Activated CD4-positive, CD25-positive, alpha-beta regulatory T cell (primary cell): ENCODE data around the gene CCDC142.

ENCODE experiments used
- DNase-seq, 4 experiments: peaks; one replicate each; lab custom pipeline; 2025; lab: John Stamatoyannopoulos, UW

CCDC142 gene

GRCh38 chr2:74514368-74515270 is 31.8 kb upstream of the CCDC142 start, which contains the start of gene TLX2:
TLX2 (plus strand) TSS chr2:74514450; CDS start chr2:74514807, 357 bp downstream.
- DNase-seq, result no peak

GRCh38 chr2:74513605-74514367 is 31.0 kb upstream of the CCDC142 start:
- DNase-seq, result no peak

GRCh38 chr2:74512744-74513604 is 30.2 kb upstream of the CCDC142 start:
- DNase-seq, result no peak

GRCh38 chr2:74511104-74511989 is 28.5 kb upstream of the CCDC142 start:
- no peak for DNase-seq

- no peak for DNase-seq
These were observed 27.5 kb upstream of the CCDC142 start for GRCh38 chr2:74510272-74510671.

GRCh38 chr2:74507926-74508520 is 25.2 kb upstream of the CCDC142 start:
- DNase-seq, result peak in 1 of 4 experiments; percentile 10

GRCh38 chr2:74507145-74507925 is 24.5 kb upstream of the CCDC142 start, which contains the start of gene PCGF1:
PCGF1 (minus strand) TSS chr2:74507695; CDS start chr2:74507668, 27 bp downstream.
- peak; percentile 94 to 97 (median 97) for DNase-seq

- DNase-seq, result no peak
These were observed 22.8 kb upstream of the CCDC142 start for GRCh38 chr2:74505448-74506246.

- DNase-seq, result no peak
These were observed 21.8 kb upstream of the CCDC142 start for GRCh38 chr2:74504591-74504990.

GRCh38 chr2:74503506-74504475 is 21.0 kb upstream of the CCDC142 start:
- no peak for DNase-seq

GRCh38 chr2:74502720-74503505 is 20.1 kb upstream of the CCDC142 start:
- peak in 1 of 4 experiments; percentile 32 for DNase-seq

- DNase-seq, result no peak
These were observed 19.4 kb upstream of the CCDC142 start for GRCh38 chr2:74502147-74502719.

GRCh38 chr2:74501335-74502071 is 18.7 kb upstream of the CCDC142 start:
- DNase-seq, result no peak

- DNase-seq, result no peak
These were observed 17.8 kb upstream of the CCDC142 start for GRCh38 chr2:74500578-74500946.

GRCh38 chr2:74499940-74500577 is 17.3 kb upstream of the CCDC142 start:
- no peak for DNase-seq
